COLO668 (cell line): Measurements from ENCODE around the gene ZBTB48.
"Not testable (repeated sequence)": the region's sequence is repeated elsewhere in the genome, so short reads cannot be mapped to it uniquely, and the experiment has no call there.

Experiments used
- DNase-seq: peaks from one replicate; lab custom pipeline; 2025; ENCODE audit not compliant: unreplicated experiment; lab: John Stamatoyannopoulos, UW

ZBTB48 gene

GRCh38 chr1:6632588-6633514 is 53.1 kb downstream of the ZBTB48 start:
- no peak for DNase-seq

GRCh38 chr1:6634371-6635052 is 54.7 kb downstream of the ZBTB48 start:
- DNase-seq: peak; percentile 46

GRCh38 chr1:6635161-6635909 is 55.5 kb downstream of the ZBTB48 start:
- DNase-seq: no peak

- DNase-seq: no peak
Observed at GRCh38 chr1:6635910-6636760, 56.3 kb downstream of the ZBTB48 start.

- not testable (repeated sequence) for DNase-seq
Observed at GRCh38 chr1:6636778-6637177, 57.0 kb downstream of the ZBTB48 start.

DNA sequence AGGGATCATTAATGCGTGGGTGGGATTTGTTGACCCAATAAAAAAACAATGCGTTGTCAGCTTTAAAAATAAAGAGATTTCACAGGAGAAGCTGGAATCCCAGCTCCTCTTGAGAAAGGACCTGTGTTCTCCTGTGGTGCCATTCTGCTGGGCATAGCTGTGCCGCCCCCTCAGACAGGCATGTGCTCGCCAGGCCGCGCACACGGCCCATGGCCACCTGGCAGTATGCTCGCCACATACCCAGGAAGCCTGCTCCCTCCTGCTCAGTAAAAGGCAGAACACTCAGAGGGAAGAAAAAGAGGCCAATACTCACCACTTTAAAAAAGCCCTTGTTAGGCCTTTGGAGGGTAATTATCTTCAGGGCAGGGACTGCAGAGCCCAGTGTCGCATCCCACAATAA is 58.0 kb downstream of the ZBTB48 start:
- no peak for DNase-seq

GRCh38 chr1:6638226-6638625 is 58.4 kb downstream of the ZBTB48 start:
- no peak for DNase-seq
